COLO829 (cell line): Measurements from ENCODE around the gene DUS1L.

Source experiments
- DNase-seq: peaks from one replicate; pipeline ENCODE4 v3.0.0; 2012; ENCODE audit warnings: low spot score

Gene DUS1L

DNA sequence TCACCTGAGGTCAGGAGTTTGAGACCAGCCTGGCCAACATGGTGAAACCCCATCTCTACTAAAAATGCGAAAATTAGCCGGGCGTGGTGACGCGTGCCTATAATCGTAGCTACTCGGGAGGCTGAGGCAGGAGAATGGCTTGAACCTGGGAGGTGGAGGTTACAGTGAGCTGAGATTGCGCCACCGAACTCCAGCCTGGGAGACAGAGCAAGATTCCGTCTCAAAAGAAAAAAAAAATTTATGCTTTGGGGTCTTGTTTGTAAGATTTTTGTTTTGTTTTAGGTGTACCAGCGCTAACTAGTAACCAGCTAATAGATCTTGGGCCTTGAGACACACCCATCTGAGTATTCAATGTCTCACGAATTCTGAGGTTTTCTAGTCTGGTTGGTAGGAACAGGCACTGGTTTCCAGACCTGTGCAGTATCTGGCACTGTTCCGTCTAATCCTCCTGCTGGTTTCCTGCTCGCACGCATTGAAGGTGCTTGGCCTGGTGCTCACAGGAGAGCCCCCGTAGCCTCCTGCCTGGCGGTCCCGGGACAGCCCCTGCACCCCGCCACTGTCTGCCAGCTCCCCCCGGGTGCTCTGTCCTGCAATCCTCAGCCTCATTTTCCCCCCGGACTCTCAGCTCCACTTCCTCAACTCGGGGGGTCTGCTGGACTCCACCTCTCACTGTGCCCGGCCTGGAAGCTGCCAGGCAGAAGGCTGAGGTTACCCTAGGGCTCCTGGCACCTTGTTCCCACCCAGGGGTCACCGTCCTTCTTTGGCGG is 10.6 kb upstream of the DUS1L start:
- no peak for DNase-seq

DNA sequence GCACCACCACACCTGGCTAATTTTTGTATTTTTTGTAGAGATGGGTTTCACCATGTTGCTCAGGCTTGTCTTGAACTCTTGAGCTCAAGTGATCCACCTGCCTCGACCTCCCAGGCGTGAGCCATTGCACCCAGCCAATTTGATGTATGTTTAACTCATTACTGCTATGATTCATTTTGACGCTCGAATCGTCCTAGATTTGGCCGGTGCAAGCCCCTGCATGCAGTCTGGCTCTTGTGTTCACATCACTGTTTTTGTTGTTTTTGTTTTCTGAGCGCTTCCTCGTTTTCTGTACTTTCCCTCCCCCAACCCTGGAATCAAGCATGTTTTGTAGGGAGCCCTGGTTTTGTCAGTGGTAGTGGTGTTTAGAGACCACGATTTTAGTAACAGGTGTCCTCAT is 7.8 kb upstream of the DUS1L start:
- DNase-seq: no peak

DNA sequence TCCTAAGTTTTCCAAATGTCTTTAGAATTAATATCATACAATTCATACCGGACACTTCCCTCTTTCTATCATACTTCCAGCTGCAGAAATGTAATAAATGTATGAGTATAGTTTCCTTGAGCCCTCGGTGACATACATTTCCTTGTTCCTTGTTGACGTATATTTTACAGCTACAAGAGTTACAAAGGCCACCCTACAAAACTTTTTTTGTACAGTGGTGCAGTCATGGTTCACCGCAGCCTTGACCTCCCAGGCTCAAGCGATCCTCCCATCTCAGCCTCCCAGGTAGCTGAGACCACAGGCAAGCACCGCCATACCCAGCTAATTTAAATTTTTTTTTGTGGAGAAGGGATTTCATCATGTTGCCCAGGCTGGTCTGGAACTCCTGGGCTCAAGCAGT is 7.2 kb upstream of the DUS1L start:
- DNase-seq: no peak

DNA sequence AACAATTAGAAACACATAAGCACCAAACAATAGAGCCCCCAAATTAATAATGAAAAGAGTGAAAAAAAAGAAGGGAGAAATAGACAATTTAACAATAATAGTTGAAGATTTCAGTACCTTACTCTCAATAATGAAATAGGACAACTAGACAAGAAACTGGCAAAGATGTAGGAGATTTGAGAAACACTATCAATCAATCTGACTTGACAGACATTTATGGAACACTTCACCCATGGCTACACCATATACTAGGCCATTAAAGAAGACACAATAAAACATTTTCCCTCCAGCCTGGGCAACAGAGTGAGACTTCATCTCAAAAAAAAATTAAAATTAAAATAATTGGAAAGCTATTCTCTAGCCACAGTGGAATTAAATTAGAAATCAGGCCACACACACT is 5.0 kb upstream of the DUS1L start:
- no peak for DNase-seq

DNA sequence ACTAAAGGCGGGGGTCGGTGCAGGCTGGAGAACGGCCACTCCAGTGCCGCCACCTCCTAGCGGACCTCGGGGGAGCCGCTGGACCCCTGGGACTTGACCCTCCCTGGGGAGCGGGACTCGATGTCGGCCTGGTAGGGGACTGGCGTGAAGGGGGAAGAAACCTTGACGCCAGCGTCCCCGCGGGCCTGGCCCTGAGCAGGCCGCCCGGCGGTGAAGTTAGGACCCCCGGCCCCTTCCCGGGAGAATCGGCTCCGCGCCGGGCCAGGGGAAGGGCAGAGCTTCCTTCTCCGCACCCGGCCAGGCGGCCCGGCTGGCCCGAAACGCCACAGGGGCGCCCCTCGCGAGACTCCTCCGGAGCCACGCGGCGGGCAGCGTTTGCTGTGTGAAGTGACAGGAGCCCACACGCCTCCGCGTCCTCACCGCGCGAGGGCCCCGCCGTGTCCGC is 389 bp downstream of the DUS1L start:
- peak; percentile 26 for DNase-seq

DNA sequence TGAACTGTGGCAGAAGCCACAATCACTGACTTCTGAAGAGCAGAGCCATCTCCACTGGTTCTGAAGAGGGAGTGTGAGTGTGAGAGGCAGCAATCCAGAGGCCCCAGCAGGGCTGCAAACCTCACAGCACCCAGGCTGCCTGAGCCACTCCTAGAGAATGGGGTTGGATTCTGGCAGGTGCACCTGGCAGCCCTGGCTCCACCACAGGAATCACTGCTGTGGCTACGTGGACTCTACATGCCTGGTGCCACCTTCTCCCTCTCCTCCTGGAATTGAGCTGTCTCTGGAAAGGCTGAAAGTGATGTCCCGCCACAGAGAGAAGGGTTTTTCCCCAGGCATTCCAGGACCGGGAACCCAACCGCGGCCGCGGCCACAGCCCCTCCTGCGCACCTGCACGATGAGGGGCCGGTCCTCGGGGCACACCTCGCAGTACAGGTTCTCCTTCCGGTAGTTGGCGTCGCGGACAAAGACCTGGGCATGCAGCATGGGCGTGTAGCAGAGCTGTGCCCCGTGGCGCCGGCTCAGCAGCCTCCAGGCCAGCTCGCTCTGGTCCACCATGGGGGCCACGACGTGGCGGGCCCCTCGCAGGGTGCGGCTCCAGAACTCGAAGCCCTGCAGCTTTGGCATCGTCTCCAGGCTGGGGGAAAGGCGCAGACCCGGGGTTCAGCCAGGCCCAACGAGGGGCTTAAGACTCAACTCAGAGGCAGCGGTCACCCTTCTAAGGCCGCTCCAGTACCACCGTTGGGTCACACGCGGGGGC is 991 bp downstream of the DUS1L start:
- peak; percentile 14 for DNase-seq

DNA sequence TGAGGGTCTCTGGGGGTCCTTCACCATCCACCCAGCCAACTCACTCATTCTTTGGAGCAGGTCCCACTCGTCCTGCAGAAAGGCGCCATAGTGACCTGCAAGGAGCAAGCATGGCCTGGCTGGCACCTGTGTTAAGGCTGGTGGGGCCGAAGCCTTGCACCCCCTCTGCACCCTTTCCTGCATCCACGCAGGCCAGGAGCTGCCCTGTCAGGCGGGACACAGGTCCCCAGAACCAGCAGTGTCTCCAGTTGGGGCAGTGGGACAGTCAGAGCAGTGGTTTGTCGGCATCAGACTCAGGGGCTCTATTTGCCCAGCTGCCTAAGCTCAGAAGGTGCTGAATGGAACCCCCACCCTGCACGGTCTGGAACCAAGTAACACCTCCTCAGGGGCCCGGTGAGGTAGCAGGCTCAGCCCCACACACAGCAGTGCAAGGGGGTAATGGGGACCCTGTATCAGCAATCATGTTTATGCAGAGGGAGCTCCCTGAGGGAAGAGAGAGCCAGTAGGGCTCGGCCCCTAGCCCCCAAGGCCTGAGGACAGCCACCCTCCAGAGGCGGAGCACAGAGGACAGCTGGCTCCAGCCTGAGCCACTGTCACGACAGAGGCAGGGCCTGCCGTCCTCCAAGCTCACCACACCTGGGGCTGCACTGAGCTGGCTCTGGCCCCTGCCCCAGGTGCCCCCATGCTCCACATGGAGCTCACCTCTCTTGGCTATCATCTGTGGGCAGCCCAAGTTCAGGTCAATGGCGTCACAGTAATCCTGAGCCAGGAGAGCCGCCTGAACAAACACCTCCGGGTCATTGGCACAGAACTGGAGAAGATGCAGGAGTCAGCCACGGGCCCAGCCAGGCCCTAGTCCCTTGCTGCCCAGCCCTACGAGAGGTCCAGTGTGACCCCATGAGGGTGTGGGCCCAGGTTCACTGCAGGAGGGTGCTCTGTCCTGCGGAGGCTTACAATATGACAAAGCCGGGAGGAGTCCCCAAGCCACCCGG is 1.9 kb downstream of the DUS1L start:
- no peak for DNase-seq

DNA sequence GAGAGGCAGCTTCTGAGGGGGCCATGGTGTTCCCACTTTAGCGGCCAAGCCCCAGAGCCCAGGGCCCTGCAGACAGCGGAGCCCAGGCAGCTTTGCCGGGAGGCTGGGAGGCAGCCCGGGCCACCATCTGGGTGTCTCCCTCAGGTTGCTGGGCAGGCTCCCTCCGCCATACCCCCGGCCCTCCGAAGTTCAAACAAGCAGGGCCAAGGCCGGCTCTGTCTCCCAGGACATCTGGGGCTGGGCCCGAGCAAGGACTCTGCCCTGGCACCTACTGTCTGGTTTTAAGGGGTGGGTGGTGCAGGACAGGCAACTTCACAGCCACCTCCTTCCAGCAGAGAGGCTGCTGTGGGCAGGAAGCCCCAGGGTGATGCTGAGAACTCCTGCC is 2.6 kb downstream of the DUS1L start:
- DNase-seq: no peak

DNA sequence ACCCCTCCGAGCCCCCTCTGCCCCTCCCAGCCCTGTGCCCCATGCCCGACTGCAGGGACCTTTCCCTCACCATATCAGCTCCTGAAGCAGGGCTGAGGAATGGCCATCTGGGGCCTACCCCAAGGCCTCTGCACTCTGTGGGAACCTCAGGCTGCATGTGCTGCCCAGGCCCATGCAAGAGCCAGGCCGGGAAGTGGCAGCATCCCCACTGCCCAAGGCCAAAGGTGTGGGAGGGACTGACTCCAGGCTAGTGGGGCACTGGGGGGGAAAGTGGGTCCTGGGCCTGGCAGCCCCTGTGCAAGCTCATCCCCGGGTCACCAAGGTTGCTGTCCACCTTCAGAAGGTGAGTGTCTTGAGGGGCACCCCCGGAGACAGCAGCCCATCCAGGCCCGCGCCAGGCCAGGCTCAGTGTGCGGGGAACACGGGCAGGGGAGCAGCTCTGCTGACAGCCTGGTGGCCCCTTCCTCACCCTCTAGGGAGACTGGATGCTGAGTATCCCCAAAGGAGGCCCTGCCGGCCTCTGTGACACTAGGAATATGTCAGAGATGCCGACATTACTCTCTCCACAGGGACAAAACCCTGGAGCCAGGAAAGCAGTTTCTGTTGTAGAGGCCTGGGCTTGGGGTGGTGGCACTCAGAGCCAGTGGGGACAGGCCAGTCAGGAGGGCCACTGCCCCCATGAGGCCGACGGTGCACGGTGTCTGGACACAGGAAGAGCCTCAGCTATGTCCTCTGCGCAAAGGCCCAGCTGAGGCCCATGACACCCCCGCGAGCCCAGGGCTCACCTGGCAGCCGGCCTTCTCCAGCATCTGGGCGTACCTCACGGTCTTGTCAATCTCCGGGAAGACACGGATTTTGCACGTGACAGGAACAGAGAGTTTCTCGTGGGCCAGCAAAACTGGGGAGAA is 3.3 kb downstream of the DUS1L start:
- no peak for DNase-seq

DNA sequence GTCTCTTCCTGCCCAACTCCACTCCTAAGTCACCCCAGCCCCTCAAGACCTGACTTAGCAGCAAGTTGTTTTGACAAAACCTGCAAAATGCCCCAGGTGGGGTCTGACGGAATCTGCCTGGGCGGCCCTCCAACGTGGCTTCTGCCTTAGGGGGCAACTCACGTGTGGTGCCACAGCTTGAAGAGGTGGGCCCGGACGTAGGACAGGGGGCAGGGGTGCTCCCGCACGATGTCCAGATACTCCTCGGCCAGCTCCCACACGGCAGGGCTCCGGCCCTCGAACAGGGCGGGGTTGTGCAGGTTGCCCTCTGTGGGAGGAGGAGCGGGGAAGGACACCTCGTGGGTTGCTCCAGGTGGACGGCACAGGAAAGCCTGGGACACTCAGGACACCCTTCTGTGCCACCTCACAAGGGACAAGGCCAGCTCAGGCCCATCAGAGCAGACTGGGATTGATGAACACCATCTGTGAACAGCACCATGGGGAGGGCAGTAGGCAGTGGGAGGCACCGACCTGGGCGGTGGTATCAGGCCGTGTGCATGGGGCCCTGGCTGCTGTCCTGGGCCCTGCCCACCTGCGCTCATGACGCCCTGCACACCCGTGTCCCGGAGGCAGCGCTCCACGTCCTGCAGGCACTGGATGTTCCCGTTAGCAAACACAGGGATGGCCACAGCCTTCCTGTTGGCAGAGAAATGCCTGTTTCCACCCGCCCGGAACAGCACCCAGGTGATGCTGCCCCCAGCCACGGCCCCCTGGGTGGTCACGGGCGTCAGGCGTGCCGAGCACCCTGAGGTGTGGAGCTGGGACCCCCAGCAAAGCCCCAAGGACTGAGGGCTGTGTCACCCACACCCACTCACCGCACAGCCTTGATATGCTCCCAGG is 4.3 kb downstream of the DUS1L start:
- DNase-seq: no peak

DNA sequence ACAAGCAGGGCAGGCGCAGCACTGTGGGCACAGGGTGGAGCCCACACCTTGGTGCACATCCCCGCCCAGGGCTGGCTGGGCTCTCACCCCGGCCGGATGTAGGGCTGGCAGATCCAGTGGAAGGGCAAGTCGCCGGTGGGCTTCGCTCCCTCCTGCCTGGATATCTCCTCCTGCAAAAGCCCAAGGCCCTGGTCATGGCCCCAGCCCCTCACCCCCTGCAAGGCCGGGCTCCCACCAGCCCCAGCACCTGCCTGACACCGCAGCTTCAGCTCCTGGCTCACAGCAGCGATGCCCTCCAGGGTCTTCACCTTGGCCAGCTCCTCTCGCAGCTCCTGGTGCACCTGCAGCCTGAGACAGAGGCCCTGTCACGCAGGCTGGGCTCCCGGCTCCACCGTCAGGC is 5.0 kb downstream of the DUS1L start:
- no peak for DNase-seq

DNA sequence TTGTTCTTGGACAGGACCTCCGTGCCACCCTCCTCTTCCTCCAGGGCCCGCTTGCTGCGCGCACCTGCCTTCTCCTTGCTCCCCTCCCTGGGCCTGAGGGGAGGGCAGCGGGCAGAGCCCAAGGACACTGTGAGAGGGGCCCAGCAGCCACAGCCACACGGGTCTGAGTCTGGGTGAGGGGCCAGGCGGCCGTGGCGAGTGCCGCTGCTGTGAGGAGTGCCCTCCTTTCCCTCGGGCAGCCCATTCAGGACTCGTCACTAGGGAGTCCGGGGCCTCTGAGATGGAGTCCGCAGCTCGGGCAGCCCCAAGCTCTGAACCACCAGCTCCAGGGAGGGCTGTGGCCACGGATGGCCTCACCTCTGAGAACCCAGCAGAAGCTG is 5.6 kb downstream of the DUS1L start:
- no peak for DNase-seq

DNA sequence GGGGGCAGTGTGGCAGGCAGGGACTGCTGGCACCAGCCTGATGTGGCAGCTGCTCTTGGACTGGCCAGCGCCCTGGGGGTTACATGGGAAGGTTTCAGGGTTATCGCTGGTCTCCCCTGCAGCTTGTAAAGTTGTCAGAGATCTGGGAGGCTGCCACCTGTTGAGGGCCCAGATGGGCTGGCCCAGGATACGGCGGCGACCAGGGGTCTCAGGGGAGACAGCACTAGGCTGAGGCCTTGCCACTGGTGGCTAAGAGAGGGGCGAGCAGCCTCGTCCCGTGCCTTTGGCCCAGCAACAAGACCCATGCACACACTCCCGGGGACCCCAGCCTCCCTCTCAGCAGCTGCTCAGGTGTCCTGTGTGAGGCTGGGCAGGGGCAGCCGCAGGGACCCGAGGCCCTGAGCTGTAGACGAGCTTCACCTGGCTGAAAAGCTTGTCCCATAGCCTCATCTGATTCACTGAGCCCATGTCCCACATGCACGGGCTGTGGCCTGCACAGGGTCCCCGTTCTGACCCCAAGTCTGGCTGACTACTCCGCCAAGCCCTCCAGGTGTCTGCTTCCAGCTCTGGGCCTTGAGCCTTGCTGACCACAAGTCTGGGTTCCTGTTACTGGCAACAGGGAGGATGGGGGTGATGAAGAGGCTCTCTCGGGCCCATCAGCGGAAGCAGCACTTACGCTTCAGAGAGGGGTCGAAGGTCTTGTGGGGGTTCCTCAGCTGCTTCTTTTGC is 6.2 kb downstream of the DUS1L start:
- no peak for DNase-seq

DNA sequence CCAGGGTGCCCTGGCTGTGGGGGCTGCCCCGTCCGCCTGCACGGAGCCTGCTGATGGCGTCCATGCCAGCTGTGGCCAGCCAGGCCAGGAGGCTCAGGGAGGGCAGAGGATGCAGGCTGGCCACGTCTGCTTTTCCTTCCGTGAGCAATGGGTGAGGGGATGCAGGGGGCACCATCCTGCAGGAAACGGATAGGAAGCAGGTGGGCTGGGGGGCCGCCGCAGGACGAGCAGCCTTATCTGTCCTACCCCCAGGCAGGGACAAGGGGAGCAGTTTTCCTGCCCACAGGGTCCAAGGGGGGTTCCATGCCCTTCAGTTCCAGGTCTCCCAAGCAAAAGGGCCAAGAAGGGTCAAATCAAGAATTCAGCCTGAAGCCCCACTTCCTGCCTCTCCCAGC is 6.8 kb downstream of the DUS1L start:
- DNase-seq: no peak

DNA sequence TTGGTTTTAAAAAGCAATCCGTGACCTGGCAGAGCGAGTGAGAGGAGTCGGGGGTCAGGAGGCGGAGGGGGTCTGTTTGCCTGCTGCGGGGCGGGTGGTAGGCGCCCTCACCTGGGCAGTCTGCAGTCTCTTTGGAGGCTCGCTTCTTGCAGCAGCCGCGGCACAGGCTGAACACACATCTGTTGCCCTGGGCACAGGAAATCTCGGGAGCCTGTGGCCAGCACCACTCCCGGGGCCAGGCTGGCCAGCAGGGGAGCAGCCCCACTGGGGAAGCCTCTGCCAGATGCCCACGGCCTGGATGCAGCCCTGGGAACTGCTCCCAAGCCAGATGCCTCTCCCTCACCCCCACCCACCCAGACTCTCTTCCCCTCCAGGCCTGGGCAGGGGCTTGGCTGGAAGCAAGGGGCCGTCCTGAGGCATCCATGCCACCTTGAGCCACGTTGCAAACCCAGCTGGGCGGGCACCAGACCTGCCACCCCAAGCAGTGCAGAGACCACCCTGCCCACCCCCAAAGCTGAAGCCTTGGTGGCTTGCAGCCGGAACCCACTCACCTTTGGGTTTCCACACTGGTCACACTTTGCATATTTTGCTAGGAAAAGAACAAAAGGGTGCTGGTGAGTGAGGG is 7.3 kb downstream of the DUS1L start:
- no peak for DNase-seq

DNA sequence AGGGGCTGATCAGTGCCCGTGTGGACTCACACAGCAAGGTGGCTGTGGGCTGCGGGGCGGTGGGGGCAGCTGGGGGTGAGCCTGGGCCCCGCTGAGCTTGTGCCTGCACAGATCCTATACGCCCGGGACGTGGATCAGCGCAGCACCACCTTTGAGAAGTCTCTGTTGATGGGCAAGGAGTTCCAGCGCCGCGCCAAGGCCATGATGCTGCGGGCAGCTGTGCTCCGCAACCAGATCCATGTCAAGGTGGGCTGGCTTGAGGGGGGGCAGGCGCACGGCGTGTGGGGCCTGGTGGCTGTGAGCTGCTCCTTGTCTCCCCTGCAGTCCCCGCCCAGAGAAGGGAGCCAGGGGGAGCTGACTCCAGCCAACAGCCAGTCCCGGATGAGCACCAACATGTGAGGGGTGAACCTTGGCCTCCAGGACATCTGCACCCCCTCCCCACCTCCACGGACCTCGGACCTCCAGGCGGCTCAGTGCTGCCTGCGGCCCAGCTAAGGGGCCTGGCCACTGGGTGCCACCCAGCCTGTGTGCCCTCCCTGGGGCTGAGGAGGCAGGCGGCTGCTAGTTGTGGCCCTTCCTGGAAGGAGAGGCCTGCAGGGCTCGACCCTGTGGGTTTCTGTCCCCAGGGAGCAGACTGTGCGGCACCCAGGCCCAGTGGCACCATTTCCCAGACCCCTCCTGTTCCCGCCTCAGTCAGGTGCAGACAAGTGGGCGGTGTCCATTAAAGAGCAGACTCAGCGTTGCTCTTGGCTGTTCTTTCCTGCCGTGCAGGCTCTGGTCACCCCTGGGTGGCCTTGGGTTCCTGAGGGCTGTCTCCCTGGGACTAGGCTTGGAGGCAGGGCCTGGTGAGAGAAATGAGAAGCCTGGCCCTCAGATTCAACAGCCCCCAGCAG is 8.6 kb downstream of the DUS1L start:
- no peak for DNase-seq

DNA sequence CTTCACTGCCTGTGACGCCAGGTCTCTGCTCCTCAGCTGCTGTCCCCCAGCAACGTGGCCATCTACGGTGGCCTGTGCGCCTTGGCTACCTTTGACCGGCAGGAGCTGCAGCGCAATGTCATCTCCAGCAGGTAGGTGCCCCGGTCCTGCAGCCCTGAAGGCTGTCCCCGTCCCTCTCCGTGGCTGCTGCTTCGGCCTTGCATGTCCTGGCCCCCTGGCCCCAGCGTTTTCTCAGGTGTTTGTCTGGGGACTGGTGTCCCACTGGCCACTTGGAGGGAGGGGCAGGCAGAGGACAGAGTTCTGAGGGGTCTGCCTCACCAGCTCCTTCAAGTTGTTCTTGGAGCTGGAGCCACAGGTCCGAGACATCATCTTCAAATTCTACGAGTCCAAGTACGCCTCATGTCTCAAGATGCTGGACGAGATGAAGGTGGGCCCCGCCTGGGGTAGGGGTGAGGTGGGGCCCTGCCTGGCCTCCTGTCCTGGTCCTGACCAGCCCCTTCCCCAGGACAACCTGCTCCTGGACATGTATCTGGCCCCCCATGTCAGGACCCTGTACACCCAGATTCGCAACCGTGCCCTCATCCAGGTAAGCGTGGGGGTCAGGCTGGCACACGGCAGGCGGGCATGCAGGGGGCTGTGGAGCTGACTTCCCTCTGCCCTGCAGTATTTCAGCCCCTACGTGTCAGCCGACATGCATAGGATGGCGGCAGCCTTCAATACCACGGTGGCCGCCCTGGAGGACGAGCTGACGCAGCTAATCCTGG is 9.5 kb downstream of the DUS1L start:
- DNase-seq: no peak
